ENCODE results near the gene NCKAP1. TPM values are rescaled to one million over a fixed set of nuclear protein-coding genes. Genes with fewer than 3 reads are reported as not detected.
"Not testable (repeated sequence)": the region's sequence is repeated elsewhere in the genome, so short reads cannot be mapped to it uniquely, and the experiment has no call there.

NCKAP1 gene
- total RNA-seq, 2 donors from 2014 or later = 104 to 132 TPM

DNA sequence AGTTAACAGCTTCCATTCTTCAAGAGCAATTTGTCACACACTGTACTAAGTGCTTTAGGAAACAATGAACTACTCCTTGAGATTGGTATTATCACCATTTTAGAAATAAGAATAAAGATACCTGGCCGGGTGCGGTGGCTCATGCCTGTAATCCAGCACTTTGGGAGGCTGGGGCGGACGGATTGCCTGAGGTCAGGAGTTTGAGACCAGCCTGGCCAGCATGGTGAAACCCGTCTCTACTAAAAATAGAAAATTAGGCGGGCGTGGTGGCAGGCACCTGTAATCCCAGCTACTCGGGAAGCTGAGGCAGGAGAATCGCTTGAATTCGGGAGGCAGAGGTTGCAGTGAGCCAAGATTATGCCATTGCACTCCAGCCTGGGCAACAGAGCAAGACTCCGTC, 20.4 kb downstream of the NCKAP1 start:
- intact Hi-C loops (cut with DNase I); DNase-seq: not testable (repeated sequence)

DNA sequence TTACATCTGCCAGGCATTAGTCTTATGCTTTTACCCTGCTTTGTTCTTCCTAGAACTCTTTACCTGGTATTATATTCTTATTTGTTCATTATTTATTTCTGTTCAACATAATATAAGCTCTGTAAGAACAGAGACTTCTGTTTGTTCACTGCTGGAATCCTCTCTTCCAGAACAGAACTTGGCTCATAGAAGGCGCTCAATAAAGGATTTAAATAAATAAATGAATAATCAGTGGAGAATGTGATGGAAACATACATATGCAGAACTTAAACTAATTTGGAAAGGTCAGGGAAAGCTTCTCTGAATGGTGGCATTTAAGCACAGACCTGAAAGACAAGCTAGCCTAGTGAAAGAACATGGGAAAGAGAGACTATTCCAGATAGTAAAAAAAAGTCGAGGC, 24.3 kb downstream of the NCKAP1 start:
- no peak for DNase-seq
- intact Hi-C loops (cut with DNase I) = no loop called here
- no peak for ATAC-seq

More for the DNA sequence above, 20.4 kb downstream of the NCKAP1 start:
- not testable (repeated sequence) for ATAC-seq

DNA sequence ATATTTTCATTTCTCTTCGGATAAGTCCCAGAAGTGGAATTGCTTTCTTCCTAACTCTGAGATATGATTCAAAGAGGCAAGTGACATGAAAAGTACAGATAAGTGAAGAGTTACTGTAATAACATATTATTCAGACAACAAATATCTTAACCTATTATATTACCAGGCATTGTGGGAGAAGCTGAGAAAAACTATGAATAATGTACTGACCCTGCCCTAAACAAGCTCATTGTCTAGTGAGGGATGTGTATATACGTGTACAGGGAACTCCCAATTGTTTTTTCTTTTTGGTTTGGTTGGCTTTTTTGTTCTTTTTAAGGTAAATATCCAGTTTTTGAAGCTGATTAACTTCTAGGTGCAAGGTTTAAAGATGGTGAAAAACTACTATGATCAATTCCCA, 26.5 kb downstream of the NCKAP1 start:
- DNase-seq (no peak), ATAC-seq (no peak)
- intact Hi-C loops (cut with DNase I) = no loop called here

DNA sequence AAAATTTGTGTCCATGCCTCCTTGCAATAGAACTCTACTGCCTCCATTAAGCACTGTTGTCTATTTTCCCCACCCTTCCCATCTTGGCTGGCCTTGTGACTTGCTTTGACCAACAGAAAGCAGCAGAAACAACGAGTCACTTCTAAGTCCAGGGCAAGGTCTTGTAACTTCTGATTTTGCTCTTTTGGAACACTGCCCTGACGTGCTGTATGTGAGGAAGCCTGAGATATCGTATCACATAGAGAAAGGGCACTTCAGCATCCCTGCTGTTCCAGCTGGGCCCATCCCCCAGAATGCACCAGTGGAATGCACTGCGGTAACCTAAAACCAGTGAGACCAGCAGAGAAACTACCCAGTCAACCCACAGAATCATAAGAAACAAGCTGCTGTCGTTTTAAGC, 28.1 kb downstream of the NCKAP1 start:
- intact Hi-C loops (cut with DNase I) = no loop called here
- peak; percentile 50 to 69 for ATAC-seq
- no peak for DNase-seq

DNA sequence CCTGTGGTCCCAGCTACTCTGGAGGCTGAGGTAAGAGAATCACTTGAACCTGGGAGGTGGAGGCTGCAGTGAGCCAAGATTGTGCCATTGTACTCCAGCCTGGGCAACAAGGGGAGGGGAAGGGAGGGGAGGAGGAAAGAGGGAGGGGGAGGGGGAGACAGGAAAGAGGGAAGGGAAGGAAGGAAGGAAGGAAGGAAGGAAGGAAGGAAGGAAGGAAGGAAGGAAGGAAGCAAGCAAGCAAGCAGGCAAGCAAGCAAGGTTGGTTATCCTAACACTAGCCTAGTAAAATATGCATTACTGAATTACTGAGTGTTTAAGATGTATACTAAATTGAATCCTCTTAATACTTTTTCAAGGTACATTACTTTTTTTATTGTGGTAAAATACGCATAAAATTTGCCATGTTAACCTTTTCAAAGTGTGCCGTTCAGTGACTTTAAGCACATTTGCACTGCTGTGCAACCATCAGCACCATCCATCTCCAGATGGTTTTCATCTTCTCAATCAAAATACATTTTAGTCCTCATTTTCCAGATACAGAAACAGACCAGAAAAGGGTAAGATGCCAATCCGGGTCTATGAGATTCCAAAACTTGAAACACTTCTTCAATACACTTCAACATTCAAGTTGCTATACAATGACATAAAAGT, 28.9 kb downstream of the NCKAP1 start:
- intact Hi-C loops (cut with DNase I) = no loop called here
- ATAC-seq (no peak), DNase-seq (no peak)

DNA sequence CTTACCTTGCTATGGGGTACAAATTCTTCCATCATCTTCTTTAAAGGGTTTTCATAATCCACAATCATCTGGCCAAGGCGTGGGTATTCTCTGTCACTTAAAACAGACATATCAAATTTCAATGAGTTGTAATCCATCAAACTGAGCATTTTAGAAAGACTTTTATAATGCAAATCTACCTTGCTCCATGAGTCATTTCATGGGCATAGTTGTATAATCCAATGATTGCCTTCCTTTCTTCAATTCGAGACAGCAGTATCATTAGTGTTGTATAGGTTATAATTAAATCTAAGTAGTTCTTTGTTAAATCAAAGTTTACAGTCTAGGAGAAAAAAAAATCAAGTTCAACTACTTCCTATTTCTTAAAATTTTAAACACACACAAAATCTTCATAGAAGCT, 36.3 kb downstream of the NCKAP1 start:
- ATAC-seq (no peak), DNase-seq (no peak)
- intact Hi-C loops (cut with DNase I) = no loop called here

DNA sequence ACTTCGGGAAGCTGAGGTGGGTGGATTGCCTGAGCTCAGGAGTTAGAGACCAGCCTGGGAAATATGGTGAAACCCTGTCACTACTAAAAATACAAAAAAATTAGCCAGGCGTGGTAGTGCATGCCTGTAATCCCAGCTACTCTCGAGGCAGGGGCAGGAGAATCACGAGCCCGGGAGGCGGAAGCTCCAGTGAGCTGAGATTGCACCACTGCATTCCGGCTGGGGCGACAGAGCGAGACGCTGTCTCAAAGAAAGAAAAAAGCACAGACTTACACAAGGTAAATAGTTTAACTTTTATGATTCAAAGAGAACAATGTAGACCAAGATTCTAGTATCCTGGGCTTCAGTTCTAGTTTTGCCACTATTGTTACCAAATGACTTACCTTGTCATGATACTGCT, 37.4 kb downstream of the NCKAP1 start:
- DNase-seq = no peak
- intact Hi-C loops (cut with DNase I) = no loop called here
- ATAC-seq = no peak

DNA sequence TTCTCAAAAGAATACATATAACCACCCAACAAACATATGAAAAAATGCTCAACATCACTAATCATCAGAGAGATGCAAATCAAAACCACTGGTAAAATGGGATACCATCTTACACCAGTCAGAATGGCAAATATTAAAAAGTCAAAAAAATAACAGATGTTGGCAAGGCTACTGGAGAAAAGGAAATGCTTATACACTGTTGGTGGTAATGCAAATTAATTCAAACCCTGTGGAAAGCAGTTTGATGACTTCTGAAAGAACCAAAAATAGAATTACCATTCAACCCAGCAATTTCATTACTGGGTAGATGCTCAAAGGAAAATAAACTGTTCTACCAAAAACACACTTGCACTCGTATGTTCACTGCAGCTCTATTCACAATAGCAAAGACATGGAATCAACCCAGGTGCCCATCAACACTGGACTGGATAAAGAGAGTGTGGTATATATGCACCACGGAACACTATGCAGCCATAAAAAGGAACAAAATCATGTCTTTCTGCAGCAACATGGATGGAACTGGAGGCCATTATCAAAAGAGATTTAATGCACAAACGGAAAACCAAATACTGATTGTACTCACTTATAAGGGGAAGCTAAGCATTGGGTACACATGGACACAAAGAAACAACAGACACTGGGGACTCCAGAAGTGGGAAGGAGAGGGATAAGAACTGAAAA, 38.8 kb downstream of the NCKAP1 start:
- intact Hi-C loops (cut with DNase I) = loop anchor here in 1 of 2 donors (10.0 kb wide), 1 partner anchor 75 kb away; no protein-coding TSS in a partner anchor
- DNase-seq (no peak), ATAC-seq (no peak)

DNA sequence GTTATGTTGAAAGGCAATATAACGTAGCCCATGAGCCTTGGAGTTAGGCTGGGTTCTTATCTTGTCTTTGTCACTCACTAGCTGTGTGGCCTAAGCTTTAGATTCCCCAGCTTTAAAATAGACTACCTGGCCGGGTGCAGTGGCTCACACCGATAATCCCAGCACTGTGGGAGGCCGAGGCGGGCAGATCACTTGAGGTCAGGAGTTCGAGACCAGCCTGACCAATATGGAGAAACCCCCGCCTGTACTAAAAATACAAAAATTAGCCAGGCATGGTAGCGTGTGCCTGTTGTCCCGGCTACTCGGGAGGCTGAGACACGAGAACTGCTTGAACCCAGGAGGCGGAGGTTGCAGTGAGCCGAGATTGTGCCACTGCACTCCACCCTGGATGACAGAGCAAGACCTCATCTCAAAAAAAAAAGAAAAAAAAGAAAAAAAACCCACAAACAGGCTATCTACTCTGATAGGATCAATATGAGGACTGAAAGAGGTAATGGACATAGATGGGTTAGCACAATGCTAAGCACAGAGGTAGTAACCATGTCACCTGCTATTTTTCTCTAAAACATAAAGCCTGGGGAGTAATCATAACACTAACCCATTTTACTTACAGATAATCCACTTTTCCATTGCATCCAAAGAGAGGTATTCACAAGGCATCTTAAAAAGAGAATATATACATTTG, 43.9 kb downstream of the NCKAP1 start:
- intact Hi-C loops (cut with DNase I) = loop anchor here in 1 of 2 donors (10.0 kb wide), 1 partner anchor 70 kb away; no protein-coding TSS in a partner anchor
- no peak for ATAC-seq
- DNase-seq = no peak

DNA sequence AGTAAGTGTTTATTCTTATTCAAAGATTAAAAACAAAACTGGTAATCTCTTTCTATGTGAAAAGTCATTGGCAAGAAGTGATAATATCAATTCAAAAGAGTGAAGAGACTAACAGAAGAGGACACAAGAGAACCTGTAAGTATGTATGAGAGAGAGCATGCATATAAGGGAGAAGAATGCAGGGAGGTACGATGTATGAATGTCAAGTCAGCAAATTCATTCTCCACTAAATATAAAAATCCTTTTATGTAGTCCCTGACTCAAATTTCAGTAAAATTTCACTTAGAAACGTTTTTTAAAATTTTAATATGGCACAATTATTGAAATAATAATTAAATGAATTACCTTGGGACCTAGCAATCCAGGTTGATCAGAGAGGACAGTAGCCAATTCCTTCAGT, 55.3 kb downstream of the NCKAP1 start:
- no peak for DNase-seq
- no peak for ATAC-seq
- intact Hi-C loops (cut with DNase I) = loop anchor here in 1 of 2 donors (10.0 kb wide), 1 partner anchor 218 kb away; no protein-coding TSS in a partner anchor

DNA sequence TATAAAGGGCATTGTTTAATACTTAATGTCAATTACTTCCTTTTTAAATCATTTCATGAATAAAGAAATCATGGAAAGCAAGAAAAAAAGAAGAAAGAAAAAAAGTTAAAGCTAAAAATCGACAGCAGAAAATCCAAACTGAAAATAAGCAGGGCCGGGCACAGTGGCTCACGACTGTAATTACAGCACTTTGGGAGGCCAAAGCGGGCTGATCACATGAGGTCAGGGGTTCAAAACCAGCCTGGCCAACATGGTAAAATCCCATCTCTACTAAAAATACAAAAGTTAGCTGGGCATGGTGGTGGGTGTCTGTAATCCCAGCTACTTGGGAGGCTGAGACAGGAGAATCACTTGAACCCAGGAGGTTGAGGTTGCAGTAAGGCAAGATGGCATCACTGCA, 56.8 kb downstream of the NCKAP1 start:
- not testable (repeated sequence) for ATAC-seq, DNase-seq

DNA sequence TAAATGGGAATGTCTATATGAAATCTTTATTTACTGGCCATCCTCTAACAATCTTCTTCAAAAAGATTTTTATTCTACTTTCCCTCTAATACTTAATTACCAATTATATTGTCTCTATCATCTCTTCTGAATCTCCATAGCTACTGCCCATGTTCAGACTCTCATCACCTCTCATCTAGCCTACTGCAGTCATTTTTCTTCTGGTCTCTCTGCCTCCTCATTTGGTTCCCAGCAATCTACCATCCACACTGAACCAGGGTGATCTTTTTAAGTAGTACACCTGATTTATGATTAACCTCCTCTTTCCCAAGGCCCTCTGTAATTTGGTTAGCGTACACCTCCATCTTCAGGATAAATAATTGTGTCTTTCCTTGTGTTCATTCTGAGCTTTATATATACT, 57.6 kb downstream of the NCKAP1 start:
- intact Hi-C loops (cut with DNase I) = loop anchor here in 1 of 2 donors (10.0 kb wide), 1 partner anchor 216 kb away; no protein-coding TSS in a partner anchor
- DNase-seq = no peak
- ATAC-seq = no peak

More for the DNA sequence above, 56.8 kb downstream of the NCKAP1 start:
- intact Hi-C loops (cut with DNase I) = loop anchor here in 1 of 2 donors (10.0 kb wide), 1 partner anchor 217 kb away; no protein-coding TSS in a partner anchor

DNA sequence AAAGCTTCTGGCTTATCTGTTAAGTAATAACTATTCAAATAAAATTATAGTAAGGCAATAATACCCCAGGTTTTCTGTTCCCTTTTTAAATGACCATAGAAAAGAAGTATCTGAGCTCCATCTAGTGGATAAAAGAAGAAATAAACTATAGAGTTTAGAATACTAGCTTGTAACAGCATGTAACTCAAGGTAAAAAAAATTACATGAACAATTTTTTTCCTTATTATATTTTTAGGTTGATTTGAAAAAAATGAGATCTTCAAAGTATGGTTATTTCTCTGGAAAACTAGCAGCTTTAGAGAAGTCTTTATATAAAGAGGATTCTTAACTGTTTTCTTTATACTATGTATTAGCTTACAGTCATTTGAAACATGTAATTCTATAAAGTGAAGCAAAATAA, 58.1 kb downstream of the NCKAP1 start:
- ATAC-seq (peak in 1 of 2 donors; percentile 35), DNase-seq (no peak)
- intact Hi-C loops (cut with DNase I) = loop anchor here in 1 of 2 donors (10.0 kb wide), 1 partner anchor 215 kb away; no protein-coding TSS in a partner anchor

DNA sequence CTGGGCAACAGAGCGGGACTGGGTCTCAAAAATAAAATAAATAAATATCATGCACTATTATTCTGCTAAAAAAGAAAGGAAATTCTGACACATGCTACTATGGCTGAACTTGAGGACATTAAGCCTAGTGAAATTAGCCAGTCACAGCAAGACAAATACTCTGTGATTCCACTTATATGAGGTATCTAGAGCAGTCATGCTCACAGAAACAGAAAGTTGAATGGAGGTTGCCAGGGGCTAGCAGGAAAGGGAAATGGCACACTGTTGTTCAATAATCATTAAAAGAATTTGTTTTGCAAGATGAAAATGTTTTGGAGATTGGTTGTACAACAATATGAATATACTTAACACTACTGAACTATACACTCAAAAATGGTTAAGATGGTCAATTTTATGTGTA, 60.8 kb downstream of the NCKAP1 start:
- intact Hi-C loops (cut with DNase I) = loop anchor here in 1 of 2 donors (5.0 kb wide), 1 partner anchor 200 kb away; no protein-coding TSS in a partner anchor
- DNase-seq (no peak), ATAC-seq (no peak)

DNA sequence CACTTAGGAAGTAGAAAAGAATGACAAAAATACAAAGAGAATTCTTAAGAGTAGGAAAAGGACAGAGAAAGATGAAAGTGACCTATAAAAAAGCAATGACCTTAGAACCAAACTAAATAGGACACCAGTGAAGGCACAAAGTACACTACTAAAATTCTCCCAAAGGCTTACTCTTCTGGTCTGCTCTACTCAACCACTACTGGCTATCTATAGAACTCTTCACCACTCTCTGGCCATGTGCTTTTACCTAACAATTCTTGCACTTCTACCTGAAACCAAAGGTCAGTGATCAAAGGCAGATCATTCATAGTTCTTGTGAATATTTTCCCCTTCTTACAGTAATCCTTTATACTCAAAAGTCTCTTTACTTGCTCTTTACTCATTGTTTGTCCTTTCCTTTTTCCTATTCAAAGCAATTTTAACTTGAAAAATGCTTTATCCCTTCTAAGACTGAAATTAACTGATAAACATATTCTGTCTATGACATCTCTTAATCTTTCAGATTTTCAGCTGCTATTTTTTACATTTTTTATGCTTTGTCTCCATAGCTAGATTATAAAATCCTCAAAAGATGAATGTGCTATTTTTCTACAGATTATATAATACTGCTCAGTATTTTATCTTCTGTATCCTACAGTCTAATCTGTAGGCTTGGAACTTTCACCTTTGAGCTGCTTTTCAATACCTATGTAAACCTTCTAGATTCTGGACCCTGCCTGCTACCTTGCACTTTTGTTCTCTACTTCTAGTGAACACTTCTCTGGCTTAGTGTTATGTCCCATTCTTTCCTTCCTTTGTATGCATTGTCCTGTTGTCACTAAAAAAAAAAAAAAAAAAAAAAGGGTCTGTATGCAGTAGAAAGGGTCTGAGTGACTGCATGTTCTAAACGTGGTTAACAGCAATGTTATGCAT, 64.6 kb downstream of the NCKAP1 start:
- intact Hi-C loops (cut with DNase I) = no loop called here
- DNase-seq (no peak), ATAC-seq (no peak)

DNA sequence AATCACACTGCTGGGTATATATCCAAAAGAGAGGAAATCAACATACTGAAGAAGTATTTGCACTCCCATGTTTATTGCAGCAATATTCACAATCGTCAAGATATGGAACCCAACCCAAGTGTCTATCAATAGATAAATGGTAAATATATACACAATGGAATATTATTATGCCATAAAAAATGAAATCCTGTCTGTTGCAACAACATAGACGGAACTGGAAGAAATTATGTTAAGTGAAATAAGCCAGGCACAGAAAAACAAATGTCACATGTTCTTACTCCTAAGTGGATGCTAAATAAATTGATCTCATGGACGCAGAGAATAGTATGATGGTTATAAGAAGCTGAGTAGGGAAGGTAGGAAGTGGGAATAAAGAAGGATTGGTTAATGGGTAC, 65.7 kb downstream of the NCKAP1 start:
- ATAC-seq = no peak
- intact Hi-C loops (cut with DNase I) = no loop called here

DNA sequence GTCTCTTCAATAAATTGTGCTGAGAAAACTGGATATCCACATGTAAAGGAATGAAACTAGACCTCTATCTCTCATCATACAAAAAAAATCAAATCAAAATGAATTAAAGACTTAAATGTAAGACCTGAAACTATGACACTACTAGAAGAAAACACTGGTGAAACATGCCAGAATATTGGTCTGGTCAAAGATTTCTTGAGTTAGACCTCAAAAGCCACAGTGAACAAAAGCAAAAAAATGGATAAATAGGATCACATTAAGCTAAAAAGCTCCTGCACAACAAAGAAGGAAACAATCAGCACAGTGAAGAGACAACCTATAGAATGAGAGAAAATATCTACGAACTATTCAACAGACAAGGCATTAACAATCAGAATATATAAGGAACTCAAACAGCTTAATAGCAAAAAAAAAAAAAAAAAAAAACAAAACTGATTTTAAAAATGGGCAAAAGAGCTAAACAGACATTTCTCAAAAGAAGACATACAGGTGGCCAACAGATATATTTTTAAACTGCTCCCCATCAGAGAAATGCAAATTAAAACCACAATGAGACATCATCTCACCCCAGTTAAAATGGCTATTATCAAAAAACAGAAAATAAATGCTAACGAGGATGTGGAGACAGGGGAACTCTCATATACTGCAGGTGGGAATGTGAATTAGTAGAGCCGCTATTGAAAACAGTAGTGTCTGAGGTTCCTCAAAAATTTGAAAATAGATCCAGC, 66.3 kb downstream of the NCKAP1 start:
- ATAC-seq = no peak
- no peak for DNase-seq
- intact Hi-C loops (cut with DNase I) = no loop called here

More for the DNA sequence above, 65.7 kb downstream of the NCKAP1 start:
- no peak for DNase-seq

DNA sequence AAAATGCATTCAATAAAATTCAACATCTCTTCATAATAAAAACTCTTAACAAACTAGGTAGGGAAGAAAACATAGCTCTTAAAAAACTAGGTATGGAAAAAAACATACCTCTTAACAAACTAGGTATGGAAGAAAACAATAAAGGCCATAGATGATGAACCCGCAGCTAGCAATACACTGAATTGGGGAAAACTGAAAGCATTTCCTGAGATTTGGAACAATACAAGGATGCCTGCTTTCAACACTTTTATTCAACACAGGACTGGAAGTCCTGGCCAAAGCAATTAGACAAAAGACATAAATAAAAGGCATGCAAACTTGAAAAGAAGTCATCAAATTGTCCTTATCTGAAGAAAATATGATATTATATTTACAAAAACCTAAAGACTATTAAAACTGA, 67.8 kb downstream of the NCKAP1 start:
- intact Hi-C loops (cut with DNase I) = no loop called here
- DNase-seq = no peak
- no peak for ATAC-seq
